Body of pancreas (tissue), 4 donors: Measurements from ENCODE around the gene THBS2.

Experiments
- POLR2A ChIP-seq, 3 donors: fragments of 450-650 bp; IDR thresholded peaks; one replicate each; pipeline ENCODE4 v1.6.1; 2016; ENCODE audit warnings: antibody characterized with exemption in 3 of 3, mild to moderate bottlenecking in 2 of 3
- TF ChIP-seq, protein P1 (sequence below), 7 experiments: fragments of 450-650 bp in 4 of 7; fragments of 200-600 bp in 3 of 7; sonication (generic) in 3 of 7; IDR thresholded peaks; one replicate each; pipeline ENCODE4 v1.5.1; 2016 to 2019; ENCODE audit warnings: antibody characterized with exemption in 7 of 7

DNA sequence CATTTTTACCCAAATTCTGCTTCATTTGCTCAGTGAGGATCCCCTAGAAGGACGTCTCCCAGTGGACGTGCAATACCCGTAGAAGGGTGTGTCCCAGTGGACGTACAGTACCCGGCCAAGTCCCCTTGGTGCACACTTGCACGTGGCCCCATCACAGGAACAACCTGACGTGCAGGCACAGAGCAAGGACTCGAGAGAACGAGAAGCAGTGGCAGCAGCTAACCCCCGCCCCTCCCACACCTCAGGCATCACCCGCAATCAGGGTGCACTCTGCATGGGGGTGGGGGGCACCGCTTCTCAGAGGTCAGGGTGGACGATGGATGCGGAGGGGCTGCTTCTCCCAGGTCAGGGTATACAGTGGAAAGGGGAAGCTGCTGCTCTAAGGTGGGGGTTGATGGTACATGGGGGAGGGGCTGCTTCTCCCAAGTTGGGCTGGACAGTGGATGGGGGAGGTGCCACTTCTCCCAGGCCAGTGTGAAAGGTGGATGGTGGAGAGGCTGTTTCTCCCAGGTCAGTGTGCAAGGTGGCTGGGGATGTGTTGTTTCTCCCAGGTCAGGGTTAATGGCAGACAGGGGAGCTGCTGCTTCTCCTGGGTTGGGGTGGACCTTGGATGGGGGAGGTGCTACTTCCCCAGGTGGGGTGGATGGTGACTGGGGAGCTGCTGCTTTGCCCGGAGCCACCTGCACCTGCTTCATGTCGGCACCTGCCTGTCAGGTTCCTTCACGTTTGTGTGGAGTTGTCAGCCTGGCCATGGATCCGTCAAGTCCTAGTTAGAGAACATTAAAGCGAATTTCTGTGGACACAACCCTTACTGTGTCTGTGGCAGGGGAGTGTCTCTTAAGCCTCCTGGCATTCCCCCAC is 1.0 kb upstream of the THBS2 start:
- TF ChIP-seq, protein P1, sequence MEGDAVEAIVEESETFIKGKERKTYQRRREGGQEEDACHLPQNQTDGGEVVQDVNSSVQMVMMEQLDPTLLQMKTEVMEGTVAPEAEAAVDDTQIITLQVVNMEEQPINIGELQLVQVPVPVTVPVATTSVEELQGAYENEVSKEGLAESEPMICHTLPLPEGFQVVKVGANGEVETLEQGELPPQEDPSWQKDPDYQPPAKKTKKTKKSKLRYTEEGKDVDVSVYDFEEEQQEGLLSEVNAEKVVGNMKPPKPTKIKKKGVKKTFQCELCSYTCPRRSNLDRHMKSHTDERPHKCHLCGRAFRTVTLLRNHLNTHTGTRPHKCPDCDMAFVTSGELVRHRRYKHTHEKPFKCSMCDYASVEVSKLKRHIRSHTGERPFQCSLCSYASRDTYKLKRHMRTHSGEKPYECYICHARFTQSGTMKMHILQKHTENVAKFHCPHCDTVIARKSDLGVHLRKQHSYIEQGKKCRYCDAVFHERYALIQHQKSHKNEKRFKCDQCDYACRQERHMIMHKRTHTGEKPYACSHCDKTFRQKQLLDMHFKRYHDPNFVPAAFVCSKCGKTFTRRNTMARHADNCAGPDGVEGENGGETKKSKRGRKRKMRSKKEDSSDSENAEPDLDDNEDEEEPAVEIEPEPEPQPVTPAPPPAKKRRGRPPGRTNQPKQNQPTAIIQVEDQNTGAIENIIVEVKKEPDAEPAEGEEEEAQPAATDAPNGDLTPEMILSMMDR (IDR thresholded peaks at IDR 0.05), result no peak
- no peak for TF ChIP-seq POLR2A (IDR thresholded peaks at IDR 0.05)
